Psoas muscle (tissue), 8 donors: ENCODE measurements around the gene USF2. TPM values are rescaled to one million over a fixed set of nuclear protein-coding genes. Genes with fewer than 3 reads are reported as not detected.

Source experiments
- ATAC-seq, 4 donors: fragments of 200-7000 bp; cut with Tn5 transposase; one replicate each; pipeline ENCODE4 v1.9.1; 2020; ENCODE audit warnings: moderate library complexity in 3 of 4, mild to moderate bottlenecking in 2 of 4
- DNase-seq, 2 donors: peaks; one replicate each; pipeline ENCODE4 v3.0.0-alpha.2; 2020
- H3K27ac ChIP-seq: fragments of 200-600 bp; one replicate; pipeline ENCODE4 v1.8.0; 2022
- H3K27me3 ChIP-seq, 3 donors: fragments of 200-600 bp in 1 of 3; one replicate each; pipeline versions ENCODE4 v1.6.1 to v1.8.0; 2013 to 2022; ENCODE audit warnings: low read length in 2 of 3, mild to moderate bottlenecking in 2 of 3, moderate library complexity in 1 of 3; ENCODE audit not compliant: insufficient read depth in 3 of 3
- H3K36me3 ChIP-seq, 2 donors: fragments of 200-600 bp in 1 of 2; one replicate each; pipeline versions ENCODE4 v1.6.1 to v1.8.0; 2013 to 2022; ENCODE audit warnings: low read depth in 1 of 2, mild to moderate bottlenecking in 1 of 2, moderate library complexity in 1 of 2; ENCODE audit not compliant: insufficient read depth in 1 of 2
- H3K4me1 ChIP-seq: fragments of 200-600 bp; one replicate; pipeline ENCODE4 v1.8.0; 2022
- H3K4me3 ChIP-seq: fragments of 200-600 bp; one replicate; pipeline ENCODE4 v1.8.0; 2022; ENCODE audit warnings: mild to moderate bottlenecking
- H3K9me3 ChIP-seq: fragments of 200-600 bp; one replicate; pipeline ENCODE4 v1.8.0; 2022
- CTCF ChIP-seq: fragments of 200-600 bp; IDR thresholded peaks from one replicate; pipeline ENCODE4 v1.8.0; 2022; ENCODE audit warnings: antibody characterized with exemption
- WGBS, 3 donors: extraction: QIAGEN DNeasy Blood & Tissue Kit; methylation state at CpG; one replicate each; pipeline versions ENCODE4 v1.1.6 to v1.1.7; 2013; 5-methylcytosine and 5-hydroxymethylcytosine counted together
- intact Hi-C, 2 donors: fragments of 100-400 bp; cut with DNase I; formaldehyde crosslinking; loops; one replicate each; pipeline versions ENCODE4 v1.11.0 to v1.14.2; 2022
- polyA plus RNA-seq, 3 donors: library from polyadenylated mRNA; stranded (reverse); fragments of 200-250 nt; gene quantifications; one replicate each; pipeline ENCODE4 v1.2.3, GENCODE V29; 2013
- total RNA-seq, 4 donors: library from RNA; stranded (reverse); fragmentation: NEBNext Ultra II Directional in 2 of 4; extraction: Animal tissue kit (Norgen Biotek cat#: 25700) in 2 of 4; gene quantifications; one replicate each; pipeline versions ENCODE4 v1.2.1 to v1.2.4, GENCODE V29; 2021 to 2023
- donor health status: healthy with polysubstance abuse.
- donor health status: DM: no; HTN: no; CAD: no; lungs with moderate emphysema.
- donor health status: Bipolar disorder and iron deficiency.
- donor health status: healthy.
- donor health status: DM: yes; HTN: yes; CAD: no.
- donor health status: DM: no; HTN: no; CAD: no.
- donor health status: DM: no; HTN: no; CAD: no.
- donor health status: DM: yes; HTN: yes; CAD: no.

USF2 gene
- total and polyA plus RNA-seq, 7 donors: 94.4 to 196 (median 179) TPM

DNA sequence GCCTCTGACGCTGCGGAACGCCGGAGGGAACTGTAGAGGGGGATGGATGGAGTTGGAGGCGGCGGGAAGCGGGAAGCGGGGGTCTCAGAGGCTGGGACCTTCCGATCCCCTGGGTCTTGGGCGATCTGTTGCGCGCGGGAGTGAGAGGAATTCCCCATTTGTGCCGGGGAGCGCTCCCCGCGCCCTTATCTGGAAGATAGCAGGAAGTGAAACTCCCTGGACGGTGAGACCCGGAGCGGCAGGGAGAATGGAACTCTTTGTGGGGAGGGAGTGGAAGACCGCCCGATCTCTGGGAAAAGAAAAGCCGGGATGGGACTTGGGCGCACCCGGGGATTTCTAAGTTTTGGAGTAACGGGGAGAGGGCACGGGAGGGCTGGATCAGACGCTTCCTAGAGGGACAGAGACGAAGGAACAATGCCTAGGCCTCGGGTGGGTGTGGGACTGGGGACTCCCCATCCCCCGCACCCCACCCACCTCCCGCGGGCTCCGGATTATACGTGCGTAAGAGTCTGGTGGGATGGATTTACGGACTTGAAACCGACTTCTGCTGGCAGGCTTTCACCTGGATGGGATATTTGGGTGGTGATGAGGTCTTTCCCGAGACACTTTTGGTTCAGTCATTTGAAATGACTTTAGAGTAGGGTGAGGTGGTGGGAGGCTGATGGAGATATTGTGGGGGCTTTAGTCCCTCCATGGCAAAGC lies 19.5 kb upstream of the USF2 start:
- peaks cover 5% of the 10 kb centered on the region for H3K4me1 ChIP-seq
- no peak overlapping the region for H3K27ac ChIP-seq
- no peak for TF ChIP-seq CTCF
- no peaks in the 10 kb centered on the region for H3K9me3 ChIP-seq
- H3K27me3 ChIP-seq: peaks cover 0 to 70% (median 8%) of the 10 kb centered on the region in 3 donors
- 2 to 5% (median 5%) methylated on average over 33 to 39 of the region's 39 CpGs for WGBS, 3 donors
- peak overlapping the region; percentile 59 for H3K4me3 ChIP-seq
- DNase-seq: no peak
- no peaks in the 10 kb centered on the region for H3K36me3 ChIP-seq
- intact Hi-C loops: no loop called here
- no peak for ATAC-seq

DNA sequence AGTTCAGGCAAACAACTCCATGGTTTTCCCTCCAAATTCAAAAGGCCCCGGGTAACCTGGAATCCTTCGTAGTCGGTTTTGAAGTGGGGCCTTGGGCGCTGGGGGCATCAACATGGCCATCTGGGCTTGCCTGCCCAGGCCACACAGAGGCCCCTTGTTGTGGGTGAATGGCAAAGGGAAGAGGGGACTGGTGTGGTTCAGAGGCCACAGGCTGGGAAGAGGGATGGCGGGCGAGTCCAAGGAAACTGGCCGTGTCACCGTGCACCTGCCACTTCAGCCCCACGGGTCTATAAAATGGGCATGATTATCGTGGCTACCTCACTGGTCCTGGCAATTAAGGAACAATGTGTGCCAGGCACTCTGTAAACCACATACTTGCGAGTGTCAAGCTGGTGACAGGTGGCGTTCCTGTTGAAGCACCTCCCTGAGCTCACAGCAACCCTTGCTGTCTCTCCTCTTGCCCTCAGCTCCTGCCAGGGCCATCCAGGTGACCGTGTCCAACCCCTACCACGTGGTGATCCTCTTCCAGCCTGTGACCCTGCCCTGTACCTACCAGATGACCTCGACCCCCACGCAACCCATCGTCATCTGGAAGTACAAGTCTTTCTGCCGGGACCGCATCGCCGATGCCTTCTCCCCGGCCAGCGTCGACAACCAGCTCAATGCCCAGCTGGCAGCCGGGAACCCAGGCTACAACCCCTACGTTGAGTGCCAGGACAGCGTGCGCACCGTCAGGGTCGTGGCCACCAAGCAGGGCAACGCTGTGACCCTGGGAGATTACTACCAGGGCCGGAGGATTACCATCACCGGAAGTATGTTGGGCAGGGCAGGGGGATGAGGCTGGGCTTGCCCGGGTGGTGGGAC lies 18.7 kb upstream of the USF2 start:
- Histone ChIP-seq H3K36me3 (no peaks in the 10 kb centered on the region), H3K4me1 (peaks cover 5% of the 10 kb centered on the region), H3K27me3 (peaks cover 0 to 72% (median 8%) of the 10 kb centered on the region in 3 donors), H3K4me3 (no peak overlapping the region), H3K27ac (no peak overlapping the region), H3K9me3 (no peaks in the 10 kb centered on the region)
- DNase-seq (no peak), ATAC-seq (no peak)
- TF ChIP-seq CTCF: no peak
- intact Hi-C loops: no loop called here
- 74 to 82% (median 79%) methylated on average over 34 of the region's 34 CpGs for WGBS, 3 donors

DNA sequence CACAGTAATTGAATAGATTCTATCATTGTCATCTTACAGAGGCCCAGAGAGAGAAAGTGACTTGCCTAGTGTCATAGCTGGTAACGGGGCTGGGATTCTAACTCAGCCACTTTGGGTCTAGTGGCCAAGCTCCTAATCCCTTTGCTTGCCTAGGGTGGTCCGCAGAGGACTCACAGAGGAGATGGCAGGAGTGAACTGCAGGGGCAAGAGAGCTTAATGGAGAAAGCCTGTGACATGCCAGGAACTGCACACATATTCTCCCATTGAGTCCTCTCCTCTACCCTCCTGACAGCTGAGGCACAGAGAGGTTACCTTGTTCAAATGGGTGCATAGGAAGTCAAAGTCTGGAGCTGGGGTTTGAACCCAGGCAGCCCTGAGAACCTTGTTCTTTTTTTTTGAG lies 17.3 kb upstream of the USF2 start:
- intact Hi-C loops: no loop called here

More for the DNA sequence above, 17.3 kb upstream of the USF2 start:
- H3K9me3 ChIP-seq: no peaks in the 10 kb centered on the region
- no peak overlapping the region for H3K4me3 ChIP-seq
- no peaks in the 10 kb centered on the region for H3K36me3 ChIP-seq
- peaks cover 5% of the 10 kb centered on the region for H3K4me1 ChIP-seq
- H3K27me3 ChIP-seq: peaks cover 0 to 62% (median 7%) of the 10 kb centered on the region in 3 donors
- 75 to 76% (median 76%) methylated on average over 2 of the region's 2 CpGs for WGBS, 3 donors
- no peak for TF ChIP-seq CTCF
- no peak for DNase-seq
- no peak for ATAC-seq
- no peak overlapping the region for H3K27ac ChIP-seq
